ENCODE measurements around the gene LIG4. TPM values are rescaled to one million over a fixed set of nuclear protein-coding genes. Genes with fewer than 3 reads are reported as not detected.
A peak's percentile ranks its signal among the peaks of the same experiment; 100 is the strongest.

LIG4 gene
- 12.5 TPM for total RNA-seq (ENCODE audit: unreplicated experiment)
- long read RNA-seq, partial matches to known transcripts: 0 of 2 reads
- long read RNA-seq, other reads (novel, unspliced or antisense): 1 of 2 reads

- Mint-ChIP-seq H3K36me3 (ENCODE audit: low read depth, unreplicated experiment) (no peaks in the 10 kb centered on the region), H3K4me1 (ENCODE audit: unreplicated experiment) (peaks cover 19% of the 10 kb centered on the region), H3K27ac (ENCODE audit: unreplicated experiment) (peak within 1 kb of the TSS; percentile 61), H3K4me3 (ENCODE audit: unreplicated experiment) (peak within 1 kb of the TSS; percentile 88), H3K9me3 (ENCODE audit: unreplicated experiment) (no peaks in the 10 kb centered on the region), H3K27me3 (ENCODE audit: unreplicated experiment) (no peaks in the 10 kb centered on the region)
- DNase-seq (ENCODE audit: low spot score): peak; percentile 95
- no peak for TF ChIP-seq CTCF (IDR thresholded peaks at IDR 0.05; ENCODE audit: unreplicated experiment)
These were observed at the start of gene LIG4 for GRCh38 chr13:108215436-108215835. Gene LIG4, minus strand, starts transcription at chr13:108215536. Its CDS starts 4,268 bp downstream, at chr13:108211268.

GRCh38 chr13:108263621-108264355 is 48.5 kb upstream of the LIG4 start:
- no peak for DNase-seq (ENCODE audit: low spot score)
- Mint-ChIP-seq H3K4me3 (ENCODE audit: unreplicated experiment) (no peak overlapping the region), H3K36me3 (ENCODE audit: low read depth, unreplicated experiment) (no peaks in the 10 kb centered on the region), H3K27ac (ENCODE audit: unreplicated experiment) (no peak overlapping the region), H3K9me3 (ENCODE audit: unreplicated experiment) (no peaks in the 10 kb centered on the region), H3K27me3 (ENCODE audit: unreplicated experiment) (no peaks in the 10 kb centered on the region), H3K4me1 (ENCODE audit: unreplicated experiment) (no peaks in the 10 kb centered on the region)
- TF ChIP-seq CTCF (IDR thresholded peaks at IDR 0.05; ENCODE audit: unreplicated experiment): no peak

GRCh38 chr13:108257248-108257647 is 41.9 kb upstream of the LIG4 start:
- no peaks in the 10 kb centered on the region for H3K27me3 Mint-ChIP-seq (ENCODE audit: unreplicated experiment)
- H3K4me3 Mint-ChIP-seq (ENCODE audit: unreplicated experiment): no peak overlapping the region
- H3K27ac Mint-ChIP-seq (ENCODE audit: unreplicated experiment): no peak overlapping the region
- no peaks in the 10 kb centered on the region for H3K4me1 Mint-ChIP-seq (ENCODE audit: unreplicated experiment)
- no peak for DNase-seq (ENCODE audit: low spot score)
- no peaks in the 10 kb centered on the region for H3K9me3 Mint-ChIP-seq (ENCODE audit: unreplicated experiment)
- no peaks in the 10 kb centered on the region for H3K36me3 Mint-ChIP-seq (ENCODE audit: low read depth, unreplicated experiment)
- TF ChIP-seq CTCF (IDR thresholded peaks at IDR 0.05; ENCODE audit: unreplicated experiment): no peak

GRCh38 chr13:108249150-108249549 is 33.8 kb upstream of the LIG4 start:
- Mint-ChIP-seq H3K27ac (ENCODE audit: unreplicated experiment) (no peak overlapping the region), H3K4me3 (ENCODE audit: unreplicated experiment) (no peak overlapping the region), H3K36me3 (ENCODE audit: low read depth, unreplicated experiment) (no peaks in the 10 kb centered on the region), H3K27me3 (ENCODE audit: unreplicated experiment) (no peaks in the 10 kb centered on the region), H3K9me3 (ENCODE audit: unreplicated experiment) (no peaks in the 10 kb centered on the region), H3K4me1 (ENCODE audit: unreplicated experiment) (no peaks in the 10 kb centered on the region)
- no peak for DNase-seq (ENCODE audit: low spot score)
- no peak for TF ChIP-seq CTCF (IDR thresholded peaks at IDR 0.05; ENCODE audit: unreplicated experiment)

- Mint-ChIP-seq H3K27ac (ENCODE audit: unreplicated experiment) (no peak overlapping the region), H3K9me3 (ENCODE audit: unreplicated experiment) (no peaks in the 10 kb centered on the region), H3K4me1 (ENCODE audit: unreplicated experiment) (no peaks in the 10 kb centered on the region), H3K4me3 (ENCODE audit: unreplicated experiment) (no peak overlapping the region), H3K36me3 (ENCODE audit: low read depth, unreplicated experiment) (no peaks in the 10 kb centered on the region), H3K27me3 (ENCODE audit: unreplicated experiment) (no peaks in the 10 kb centered on the region)
- no peak for DNase-seq (ENCODE audit: low spot score)
- no peak for TF ChIP-seq CTCF (IDR thresholded peaks at IDR 0.05; ENCODE audit: unreplicated experiment)
These were observed 15.0 kb upstream of the LIG4 start for GRCh38 chr13:108230377-108230776.
